Measurements from ENCODE around the gene RPS6KA3. TPM values are rescaled to one million over a fixed set of nuclear protein-coding genes. Genes with fewer than 3 reads are reported as not detected.

The RPS6KA3 gene
- total RNA-seq, 4 donors from 2014 or later = 36.1 to 41.6 (median 39.0) TPM

- WGBS = 44% methylated on average over 2 of the region's 2 CpGs
- no peaks in the 10 kb centered on the region for H3K27me3 ChIP-seq
- no peaks in the 10 kb centered on the region for H3K4me1 ChIP-seq
- intact Hi-C loops (cut with DNase I) = no loop called here
- DNase-seq (ENCODE audit: extremely low spot score) = no peak
- H3K9me3 ChIP-seq = no peaks in the 10 kb centered on the region
- TF ChIP-seq POLR2A (IDR thresholded peaks at IDR 0.05; ENCODE audit: low read depth) = no peak
- no peak for TF ChIP-seq CTCF (IDR thresholded peaks at IDR 0.05)
- no peak for TF ChIP-seq POLR2AphosphoS5 (IDR thresholded peaks at IDR 0.05)
- no peak for TF ChIP-seq EP300 (IDR thresholded peaks at IDR 0.05)
- no peaks in the 10 kb centered on the region for H3K36me3 ChIP-seq
- no peak overlapping the region for H3K4me3 ChIP-seq
- no peak overlapping the region for H3K27ac ChIP-seq (replicated peaks in 1 of 4)
Observed at GRCh38 chrX:20311505-20311904, 44.8 kb upstream of the RPS6KA3 start.

- no peaks in the 10 kb centered on the region for H3K4me1 ChIP-seq
- H3K27ac ChIP-seq (replicated peaks in 1 of 4) = no peak overlapping the region
- H3K27me3 ChIP-seq = no peaks in the 10 kb centered on the region
- 60% methylated on average over 8 of the region's 8 CpGs for WGBS
- TF ChIP-seq CTCF (IDR thresholded peaks at IDR 0.05) (no peak), POLR2A (IDR thresholded peaks at IDR 0.05; ENCODE audit: low read depth) (no peak), POLR2AphosphoS5 (IDR thresholded peaks at IDR 0.05) (no peak), EP300 (IDR thresholded peaks at IDR 0.05) (no peak)
- H3K9me3 ChIP-seq = no peaks in the 10 kb centered on the region
- H3K4me3 ChIP-seq = no peak overlapping the region
- DNase-seq (ENCODE audit: extremely low spot score) = no peak
- H3K36me3 ChIP-seq = no peaks in the 10 kb centered on the region
- intact Hi-C loops (cut with DNase I) = no loop called here
Observed at GRCh38 chrX:20309806-20310205, 43.1 kb upstream of the RPS6KA3 start.

- WGBS = 38% methylated on average over 3 of the region's 3 CpGs
Observed at GRCh38 chrX:20306668-20307067, 40.0 kb upstream of the RPS6KA3 start.

GRCh38 chrX:20300822-20301221 is 34.1 kb upstream of the RPS6KA3 start:
- intact Hi-C loops (cut with DNase I) = no loop called here
- Histone ChIP-seq H3K4me1 (no peaks in the 10 kb centered on the region), H3K27me3 (no peaks in the 10 kb centered on the region), H3K27ac (replicated peaks in 1 of 4) (no peak overlapping the region), H3K4me3 (no peak overlapping the region), H3K36me3 (no peaks in the 10 kb centered on the region), H3K9me3 (no peaks in the 10 kb centered on the region)
- TF ChIP-seq EP300 (IDR thresholded peaks at IDR 0.05) = no peak
- no peak for TF ChIP-seq CTCF (IDR thresholded peaks at IDR 0.05)
- no peak for TF ChIP-seq POLR2AphosphoS5 (IDR thresholded peaks at IDR 0.05)
- no peak for TF ChIP-seq POLR2A (IDR thresholded peaks at IDR 0.05; ENCODE audit: low read depth)
- 80% methylated on average over 5 of the region's 5 CpGs for WGBS
- no peak for DNase-seq (ENCODE audit: extremely low spot score)

More at GRCh38 chrX:20306668-20307067, 40.0 kb upstream of the RPS6KA3 start:
- no peak for DNase-seq (ENCODE audit: extremely low spot score)
- Histone ChIP-seq H3K4me1 (no peaks in the 10 kb centered on the region), H3K4me3 (no peak overlapping the region), H3K27me3 (no peaks in the 10 kb centered on the region), H3K9me3 (no peaks in the 10 kb centered on the region), H3K36me3 (no peaks in the 10 kb centered on the region), H3K27ac (replicated peaks in 1 of 4) (no peak overlapping the region)
- TF ChIP-seq POLR2A (IDR thresholded peaks at IDR 0.05; ENCODE audit: low read depth) = no peak
- TF ChIP-seq POLR2AphosphoS5 (IDR thresholded peaks at IDR 0.05) = no peak
- no peak for TF ChIP-seq CTCF (IDR thresholded peaks at IDR 0.05)
- no peak for TF ChIP-seq EP300 (IDR thresholded peaks at IDR 0.05)
- intact Hi-C loops (cut with DNase I) = no loop called here

GRCh38 chrX:20294957-20295356 is 28.2 kb upstream of the RPS6KA3 start:
- WGBS = 79% methylated on average over 2 of the region's 2 CpGs

More at GRCh38 chrX:20294957-20295356, 28.2 kb upstream of the RPS6KA3 start:
- H3K27ac ChIP-seq (replicated peaks in 1 of 4) = no peak overlapping the region
- H3K4me1 ChIP-seq = no peaks in the 10 kb centered on the region
- no peak for DNase-seq (ENCODE audit: extremely low spot score)
- peaks cover 0 to 4% (median 0%) of the 10 kb centered on the region in 4 donors for H3K9me3 ChIP-seq
- TF ChIP-seq POLR2AphosphoS5 (IDR thresholded peaks at IDR 0.05) (no peak), EP300 (IDR thresholded peaks at IDR 0.05) (no peak)
- H3K36me3 ChIP-seq = no peaks in the 10 kb centered on the region
- no peaks in the 10 kb centered on the region for H3K27me3 ChIP-seq
- intact Hi-C loops (cut with DNase I) = no loop called here
- H3K4me3 ChIP-seq = no peak overlapping the region
